ENCODE results near the gene FAM210A.

The FAM210A gene

DNA sequence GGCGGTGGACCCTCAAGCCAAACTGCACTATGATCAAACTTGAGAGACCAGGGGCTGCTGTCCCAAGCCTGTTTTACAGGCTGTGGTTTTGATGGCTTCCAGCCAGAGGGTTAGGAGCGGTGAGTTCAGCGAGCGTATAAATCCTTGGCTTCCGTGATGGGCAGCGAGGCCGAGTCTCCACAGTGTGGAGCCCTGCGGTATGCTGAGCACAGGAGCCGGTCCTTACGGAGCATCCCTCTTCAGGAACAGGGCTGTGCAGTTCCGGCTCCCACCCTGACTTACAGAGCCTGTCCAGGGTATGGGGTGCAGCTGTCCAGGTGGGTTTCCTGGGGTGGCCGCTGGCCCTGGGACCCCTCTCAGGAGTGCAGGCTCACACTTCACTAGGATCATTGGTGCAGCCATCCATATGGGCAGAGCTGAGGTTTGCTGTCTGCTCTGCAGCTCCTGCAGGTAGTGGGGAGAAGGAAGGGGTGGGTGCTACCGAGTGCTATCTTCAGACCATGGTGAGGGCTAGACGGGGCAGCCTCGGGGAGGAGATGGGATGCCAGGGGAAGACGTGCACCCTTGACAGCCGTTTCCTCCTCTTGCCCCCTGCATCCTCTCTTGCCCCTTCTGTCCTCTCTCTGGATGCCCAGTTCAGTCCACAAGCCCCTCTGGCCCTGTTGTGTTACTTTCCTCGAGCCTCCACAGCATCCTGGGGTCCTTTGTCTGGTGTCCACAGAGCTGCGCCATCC lies 104.3 kb downstream of the FAM210A start:
- no peak for DNase-seq (ENCODE audit: low spot score)

DNA sequence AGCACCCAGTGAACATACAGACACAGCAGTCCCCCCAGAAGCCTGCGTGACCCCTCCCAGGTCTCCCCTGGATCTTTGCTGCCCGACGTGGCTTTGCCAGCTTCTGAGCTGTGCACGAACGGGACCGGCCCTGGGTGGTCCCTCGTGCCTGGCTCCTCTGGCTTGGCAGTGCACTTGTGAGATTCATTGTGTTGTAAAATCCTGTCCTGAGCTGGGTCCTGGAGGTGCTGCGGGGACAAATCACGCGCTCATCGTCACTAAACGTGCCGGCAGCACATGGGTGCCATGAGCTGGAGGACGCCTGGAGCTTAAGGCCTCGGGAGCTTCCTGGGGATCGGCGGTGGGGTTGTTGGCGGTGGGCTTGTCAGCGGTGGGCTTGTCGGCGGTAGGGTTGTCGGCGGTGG lies 104.9 kb downstream of the FAM210A start:
- no peak for DNase-seq (ENCODE audit: low spot score)

DNA sequence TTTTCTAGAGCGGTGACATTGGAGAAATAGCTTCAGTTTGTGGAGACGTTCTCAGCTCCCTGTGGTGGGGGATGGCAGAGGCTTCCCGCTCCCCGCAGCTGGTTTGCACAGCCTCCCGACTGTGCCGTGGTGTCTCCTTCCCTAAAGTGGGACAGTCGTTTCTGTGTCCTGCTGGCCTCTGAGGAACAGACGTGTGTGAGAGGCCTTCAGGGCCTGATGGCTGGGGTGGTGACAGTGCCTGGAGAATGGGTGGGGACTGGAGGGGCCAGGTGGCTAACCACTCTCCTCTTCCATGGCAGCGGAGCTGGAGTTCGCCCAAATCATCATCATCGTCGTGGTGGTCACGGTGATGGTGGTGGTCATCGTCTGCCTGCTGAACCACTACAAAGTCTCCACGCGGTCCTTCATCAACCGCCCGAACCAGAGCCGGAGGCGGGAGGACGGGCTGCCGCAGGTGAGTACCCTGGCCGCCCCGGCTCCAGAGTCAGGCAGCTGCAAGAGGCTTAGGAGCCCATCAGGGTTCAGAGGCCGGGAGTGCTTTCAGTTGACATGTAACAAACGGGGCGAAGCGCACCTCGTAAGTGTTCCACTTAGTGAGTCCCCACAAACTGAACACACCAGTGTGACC lies 105.4 kb downstream of the FAM210A start:
- DNase-seq (ENCODE audit: low spot score) = no peak

GRCh38 chr18:13620206-13620672 lies 106.1 kb downstream of the FAM210A start:
- DNase-seq (ENCODE audit: low spot score) = no peak

DNA sequence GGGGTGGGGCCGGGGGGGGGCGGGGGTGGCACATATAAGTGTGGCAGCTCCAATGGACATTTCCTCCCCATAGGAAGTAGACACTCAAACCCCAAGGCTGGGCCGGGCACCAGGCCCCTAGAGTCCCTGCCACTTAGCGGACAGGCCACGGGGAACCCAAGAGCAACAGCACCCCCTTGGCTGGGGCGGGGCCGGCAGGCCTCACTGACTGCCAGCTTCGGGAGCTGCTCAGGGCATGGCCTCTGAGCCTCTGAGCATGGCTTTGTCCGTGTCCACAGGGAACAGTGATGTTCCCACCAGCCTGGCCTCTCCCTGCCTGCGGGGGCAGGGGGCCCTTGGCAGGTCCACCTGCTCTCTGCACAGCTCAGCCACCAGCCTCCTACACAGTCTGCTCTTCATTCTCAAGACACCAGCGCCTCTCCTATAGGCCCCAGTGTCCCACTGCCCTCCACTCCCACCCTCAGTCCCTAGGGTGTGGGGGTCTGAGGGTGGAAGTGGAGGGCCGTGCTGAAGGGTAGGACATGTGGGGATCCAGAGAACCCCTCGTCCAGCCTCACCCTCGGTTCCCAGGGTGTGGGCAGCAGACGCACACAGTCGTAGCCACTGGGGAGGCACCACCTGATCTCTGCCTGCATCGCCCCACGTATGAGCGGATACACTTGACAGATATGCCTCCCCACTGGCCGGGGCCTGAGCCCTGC lies 106.7 kb downstream of the FAM210A start:
- DNase-seq (ENCODE audit: low spot score) = no peak

- no peak for DNase-seq (ENCODE audit: low spot score)
Observed at GRCh38 chr18:13618760-13619438, 107.5 kb downstream of the FAM210A start.

- no peak for DNase-seq (ENCODE audit: low spot score)
Observed at GRCh38 chr18:13617826-13618515, 108.4 kb downstream of the FAM210A start.

DNA sequence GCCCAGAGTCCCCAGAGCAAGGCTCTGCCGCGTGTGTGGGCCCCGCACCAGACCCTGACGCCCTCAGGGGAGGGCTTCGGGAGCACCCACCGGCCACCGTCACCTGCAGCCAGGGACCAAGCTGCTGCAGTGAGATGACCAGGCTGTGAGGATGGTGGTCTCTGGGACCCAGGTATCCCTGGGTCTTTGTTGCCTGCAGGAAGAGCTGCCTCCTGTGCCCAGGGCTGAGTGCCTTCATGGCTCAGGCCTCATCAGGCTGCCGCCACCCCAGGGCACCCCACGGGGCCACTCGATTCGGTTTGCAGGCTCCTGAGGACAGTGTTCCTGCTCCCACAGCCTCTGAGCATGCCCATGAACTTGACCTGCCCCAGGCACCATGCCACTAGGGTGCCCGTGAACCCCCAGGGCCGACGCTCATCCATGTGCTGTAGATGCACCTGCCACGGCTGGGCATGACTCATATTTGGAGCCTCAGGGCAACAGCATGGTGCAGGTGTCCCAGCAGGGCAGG lies 109.8 kb downstream of the FAM210A start:
- no peak for DNase-seq (ENCODE audit: low spot score)

- no peak for DNase-seq (ENCODE audit: low spot score)
Observed at GRCh38 chr18:13616041-13616440, 110.3 kb downstream of the FAM210A start.

GRCh38 chr18:13615432-13615861 lies 110.9 kb downstream of the FAM210A start:
- no peak for DNase-seq (ENCODE audit: low spot score)

DNA sequence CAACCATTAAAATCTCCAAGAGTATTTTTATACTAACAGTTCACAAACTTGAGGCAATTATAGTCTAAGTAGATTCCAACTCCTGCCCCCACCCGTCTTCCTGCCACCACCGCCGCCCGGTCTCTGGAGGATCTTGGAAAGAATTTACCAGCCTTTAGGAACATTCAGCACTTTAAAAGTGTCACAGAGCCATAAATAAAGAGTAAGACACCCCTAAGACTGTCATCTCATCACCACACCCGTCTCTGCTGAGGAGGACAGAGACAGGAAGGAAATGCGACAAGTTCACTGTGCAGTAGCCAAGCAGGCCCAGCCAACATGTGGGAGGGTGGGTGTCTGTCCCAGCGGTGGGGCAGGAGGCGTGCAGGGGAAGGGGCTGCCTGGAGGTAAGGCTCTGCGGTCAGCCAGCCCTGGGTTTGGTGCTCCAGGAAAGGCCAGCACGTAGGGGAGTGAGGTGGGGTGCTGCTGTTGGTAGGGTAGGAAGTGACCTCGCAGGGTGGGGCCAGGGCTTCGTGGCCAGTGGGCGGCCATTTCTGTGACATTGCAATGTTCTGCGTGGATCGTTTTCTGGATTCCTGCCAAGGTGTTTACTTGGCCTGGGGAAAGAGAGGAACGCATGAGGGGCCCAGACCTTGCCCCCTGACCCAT lies 111.6 kb downstream of the FAM210A start:
- no peak for DNase-seq (ENCODE audit: low spot score)

GRCh38 chr18:13613591-13614501 lies 112.5 kb downstream of the FAM210A start:
- no peak for DNase-seq (ENCODE audit: low spot score)
